Smooth muscle cell (in vitro differentiated cells): Measurements from ENCODE around the gene RTEL1. TPM values are rescaled to one million over a fixed set of nuclear protein-coding genes. Genes with fewer than 3 reads are reported as not detected.
A peak's percentile ranks its signal among the peaks of the same experiment; 100 is the strongest.

Experiments
- DNase-seq: peaks from one replicate; lab custom pipeline; 2025; ENCODE audit not compliant: unreplicated experiment; lab: John Stamatoyannopoulos, UW
- H2AFZ ChIP-seq: fragments of 200-600 bp; sonication (generic); 2 replicates; pipeline ENCODE4 v1.6.0; 2016; ENCODE audit warnings: antibody characterized with exemption, low read depth, mild to moderate bottlenecking
- H3F3A ChIP-seq: fragments of 200-600 bp; sonication (generic); 2 replicates; pipeline ENCODE4 v1.6.0; 2017; ENCODE audit warnings: antibody characterized with exemption, low read depth
- H3K27ac ChIP-seq: fragments of 200-600 bp; sonication (generic); 2 replicates; pipeline ENCODE4 v1.5.1; 2016; ENCODE audit warnings: low read depth, mild to moderate bottlenecking
- H3K27me3 ChIP-seq: fragments of 200-600 bp; sonication (generic); 2 replicates; pipeline ENCODE4 v1.6.1; 2016; ENCODE audit warnings: low read depth, mild to moderate bottlenecking
- H3K36me3 ChIP-seq: fragments of 200-600 bp; sonication (generic); 2 replicates; pipeline ENCODE4 v1.5.1; 2016; ENCODE audit warnings: low read depth
- H3K4me1 ChIP-seq: fragments of 200-600 bp; sonication (generic); 2 replicates; pipeline ENCODE4 v1.5.1; 2016; ENCODE audit warnings: low read depth
- H3K4me2 ChIP-seq: fragments of 200-600 bp; sonication (generic); 2 replicates; pipeline ENCODE4 v1.6.0; 2016; ENCODE audit warnings: mild to moderate bottlenecking
- H3K4me3 ChIP-seq: fragments of 200-600 bp; sonication (generic); 2 replicates; pipeline ENCODE4 v1.5.1; 2016; ENCODE audit warnings: mild to moderate bottlenecking
- H3K79me2 ChIP-seq: fragments of 200-600 bp; sonication (generic); 2 replicates; pipeline ENCODE4 v1.6.0; 2016; ENCODE audit warnings: low read depth, mild to moderate bottlenecking
- H3K9ac ChIP-seq: fragments of 200-600 bp; sonication (generic); 2 replicates; pipeline ENCODE4 v1.6.0; 2016; ENCODE audit warnings: low read depth
- H3K9me3 ChIP-seq: fragments of 200-600 bp; sonication (generic); replicated peaks from 2 replicates; pipeline ENCODE4 v1.5.1; 2016; ENCODE audit warnings: low read depth
- H4K20me1 ChIP-seq: fragments of 200-600 bp; sonication (generic); 2 replicates; pipeline ENCODE4 v1.6.0; 2016; ENCODE audit warnings: low read depth
- CTCF ChIP-seq: fragments of 200-600 bp; sonication (generic); IDR thresholded peaks from 2 replicates; pipeline ENCODE4 v1.5.1; 2017; ENCODE audit warnings: borderline replicate concordance, mild to moderate bottlenecking, antibody characterized with exemption; ENCODE audit not compliant: insufficient read depth, poor library complexity, severe bottlenecking
- WGBS: methylation state at CpG from one replicate; pipeline ENCODE4 v1.1.7; 2016; ENCODE audit warnings: low lambda C conversion rate; 5-methylcytosine and 5-hydroxymethylcytosine counted together
- polyA plus RNA-seq: library from polyadenylated mRNA; unstranded; fragments of >200 nt; fragmentation: Nextera tagmentation; extraction: Ambion mirVana; gene quantifications from 2 replicates; pipeline ENCODE4 v1.2.1, GENCODE V29; 2016
- total RNA-seq: library from RNA; depleted of rRNA; stranded (reverse); fragments of >200 nt; gene quantifications from 2 replicates; pipeline ENCODE4 v1.2.3, GENCODE V29; 2014

RTEL1 gene
- total and polyA plus RNA-seq, 2 experiments from 2014 or later, result 10.4 to 14.2 TPM

GRCh38 chr20:63680857-63681608 lies 22.9 kb downstream of the RTEL1 start:
- WGBS, result over 99% methylated on average over 23 of the region's 23 CpGs
- no peak overlapping the region for H3K4me3 ChIP-seq
- no peaks in the 10 kb centered on the region for H3K36me3 ChIP-seq
- no peaks in the 10 kb centered on the region for H3K79me2 ChIP-seq
- H3K9me3 ChIP-seq, result no peaks in the 10 kb centered on the region
- H2AFZ ChIP-seq, result no peak overlapping the region
- no peak for DNase-seq
- no peak overlapping the region for H3K27ac ChIP-seq
- no peaks in the 10 kb centered on the region for H3K4me1 ChIP-seq
- no peak for TF ChIP-seq CTCF
- H3K4me2 ChIP-seq, result no peak overlapping the region
- peaks cover 6% of the 10 kb centered on the region for H3F3A ChIP-seq
- no peaks in the 10 kb centered on the region for H3K27me3 ChIP-seq
- H4K20me1 ChIP-seq, result no peaks in the 10 kb centered on the region
- H3K9ac ChIP-seq, result no peak overlapping the region

- Histone ChIP-seq H3K4me3 (no peak overlapping the region), H3K4me1 (no peaks in the 10 kb centered on the region), H3K9me3 (no peaks in the 10 kb centered on the region), H2AFZ (no peak overlapping the region), H3K4me2 (peak overlapping the region; percentile 40), H3K9ac (no peak overlapping the region), H4K20me1 (no peaks in the 10 kb centered on the region), H3K27ac (peak overlapping the region; percentile 82), H3K27me3 (no peaks in the 10 kb centered on the region), H3K79me2 (no peaks in the 10 kb centered on the region), H3F3A (peaks cover 6% of the 10 kb centered on the region), H3K36me3 (no peaks in the 10 kb centered on the region)
- DNase-seq, result no peak
- 93% methylated on average over 11 of the region's 13 CpGs for WGBS
- TF ChIP-seq CTCF, result no peak
These were observed 23.6 kb downstream of the RTEL1 start for GRCh38 chr20:63681609-63682142.

GRCh38 chr20:63682384-63683139 lies 24.4 kb downstream of the RTEL1 start:
- Histone ChIP-seq H3K79me2 (no peaks in the 10 kb centered on the region), H3K9me3 (no peaks in the 10 kb centered on the region), H2AFZ (no peak overlapping the region), H3K27me3 (no peaks in the 10 kb centered on the region), H3K4me2 (peak overlapping the region; percentile 40), H3K9ac (peak overlapping the region; percentile 36), H4K20me1 (no peaks in the 10 kb centered on the region), H3F3A (peaks cover 6% of the 10 kb centered on the region), H3K4me1 (no peaks in the 10 kb centered on the region), H3K27ac (peak overlapping the region; percentile 82), H3K4me3 (no peak overlapping the region), H3K36me3 (no peaks in the 10 kb centered on the region)
- DNase-seq, result peak; percentile 38
- TF ChIP-seq CTCF, result no peak
- WGBS, result 22% methylated on average over 22 of the region's 22 CpGs
